HepG2 (cell line): ENCODE measurements around the gene PPP2R5C. TPM values are rescaled to one million over a fixed set of nuclear protein-coding genes. Genes with fewer than 3 reads are reported as not detected.

ENCODE experiments used
- BHLHE40 ChIP-seq: IDR thresholded peaks from 2 replicates; pipeline ENCODE4 v1.6.1; 2011; ENCODE audit warnings: low read length, improper control_type of control experiment
- EP300 ChIP-seq, 3 experiments: sonication (generic) in 1 of 3; formaldehyde crosslinking in 1 of 3; IDR thresholded peaks; 2 replicates each; pipeline versions ENCODE4 v1.5.1 to v1.6.1; 2011 to 2020; ENCODE audit warnings: low read depth in 2 of 3, low read length in 2 of 3, borderline replicate concordance in 1 of 3, improper control_type of control experiment in 1 of 3, mild to moderate bottlenecking in 1 of 3, missing genetic modification reagents in 1 of 3, moderate library complexity in 1 of 3
- EZH2 ChIP-seq: conservative IDR thresholded peaks from 2 replicates; pipeline ENCODE4 v1.6.1; 2012; ENCODE audit warnings: mild to moderate bottlenecking, low read depth, low read length, moderate library complexity
- HDAC1 ChIP-seq: sonication (generic); formaldehyde crosslinking; IDR thresholded peaks from 2 replicates; pipeline ENCODE4 v1.5.1; 2020; ENCODE audit warnings: mild to moderate bottlenecking, missing genetic modification reagents
- HDAC6 ChIP-seq: fragments of 200-600 bp; sonication (generic); IDR thresholded peaks from 2 replicates; pipeline ENCODE4 v1.7.0; 2017; ENCODE audit warnings: mild to moderate bottlenecking, antibody characterized with exemption, low read length, low read depth
- NCOA1 ChIP-seq: sonication (generic); formaldehyde crosslinking; IDR thresholded peaks from 2 replicates; pipeline ENCODE4 v1.9.0; 2021; ENCODE audit warnings: missing genetic modification reagents
- NFAT5 ChIP-seq: sonication (generic); formaldehyde crosslinking; IDR thresholded peaks from 2 replicates; pipeline ENCODE4 v1.4.0; 2020; ENCODE audit warnings: missing genetic modification reagents
- NFATC3 ChIP-seq: sonication (generic); formaldehyde crosslinking; IDR thresholded peaks from 2 replicates; pipeline ENCODE4 v1.5.1; 2020; ENCODE audit warnings: mild to moderate bottlenecking, missing genetic modification reagents
- REST ChIP-seq, 2 experiments: IDR thresholded peaks; 2 replicates each; pipeline ENCODE4 v1.6.1; 2011 to 2012; ENCODE audit warnings: low read length in 2 of 2, borderline replicate concordance in 1 of 2, low read depth in 1 of 2, mild to moderate bottlenecking in 1 of 2, moderate library complexity in 1 of 2
- SP140L ChIP-seq: sonication (generic); formaldehyde crosslinking; IDR thresholded peaks from 2 replicates; pipeline ENCODE4 v1.4.0; 2020; ENCODE audit warnings: missing genetic modification reagents, borderline replicate concordance
- SUZ12 ChIP-seq: fragments of 150-350 bp; IDR thresholded peaks from 2 replicates; pipeline ENCODE4 v1.6.1; 2014; ENCODE audit warnings: low read depth, low read length
- ZNF234 ChIP-seq: sonication (generic); formaldehyde crosslinking; conservative IDR thresholded peaks from 2 replicates; pipeline ENCODE4 v1.5.1; 2020; ENCODE audit warnings: mild to moderate bottlenecking, missing genetic modification reagents
- ZNF24 ChIP-seq: fragments of 450-650 bp; IDR thresholded peaks from 2 replicates; pipeline ENCODE4 v1.6.1; 2017; ENCODE audit warnings: antibody characterized with exemption, mild to moderate bottlenecking
- ZNF382 ChIP-seq: sonication (generic); formaldehyde crosslinking; IDR thresholded peaks from 2 replicates; pipeline ENCODE4 v1.5.0; 2020; ENCODE audit warnings: missing genetic modification reagents, mild to moderate bottlenecking, borderline replicate concordance
- ZNF430 ChIP-seq: sonication (generic); formaldehyde crosslinking; IDR thresholded peaks from 2 replicates; pipeline ENCODE4 v1.9.0; 2021; ENCODE audit warnings: mild to moderate bottlenecking, missing genetic modification reagents
- ZNF737 ChIP-seq: sonication (generic); formaldehyde crosslinking; IDR thresholded peaks from 2 replicates; pipeline ENCODE4 v1.5.0; 2020; ENCODE audit warnings: missing genetic modification reagents, mild to moderate bottlenecking, borderline replicate concordance
- polyA plus RNA-seq, 8 experiments: library from polyadenylated mRNA; depleted of rRNA in 3 of 8; stranded (reverse) in 7 of 8; unstranded in 1 of 8; fragments of >200 nt; fragmentation: Illumina TruSeq in 4 of 8; extraction: Trizol in 4 of 8; gene quantifications; 2 replicates each; pipeline versions ENCODE4 v1.2.1 to v1.2.3, GENCODE V29; 2011 to 2016; ENCODE audit warnings: low read depth in 4 of 8, missing spikeins in 1 of 8, mixed read lengths in 1 of 8; ENCODE audit not compliant: insufficient read depth in 1 of 8
- total RNA-seq, 5 experiments: library from RNA; depleted of rRNA; stranded (reverse); fragments of >200 nt; fragmentation: Illumina TruSeq; extraction: Trizol; gene quantifications; 2 replicates each; pipeline ENCODE4 v1.2.3, GENCODE V29; 2016; ENCODE audit warnings: low read depth in 1 of 5
- TF ChIP-seq, protein P1 (sequence below): sonication (generic); formaldehyde crosslinking; IDR thresholded peaks from 2 replicates; pipeline ENCODE4 v1.5.1; 2020; ENCODE audit warnings: missing genetic modification reagents, mild to moderate bottlenecking, borderline replicate concordance

Gene PPP2R5C
- total and polyA plus RNA-seq, 2 of the 13 experiments (the other 11 are each of a cell fraction or from before 2014, with no cell fraction given) = 74.3 to 78.5 TPM

- peak in 1 of 2 experiments; percentile 19; a peak in 1 of 4 replicates for TF ChIP-seq REST (IDR thresholded peaks at IDR 0.05; ENCODE audit: borderline replicate concordance in 1 of 2, low read depth in 1 of 2, low read length in 2 of 2)
- peak; percentile 84 for TF ChIP-seq HDAC1 (CRISPR knock-in tag)
- no peak for TF ChIP-seq NCOA1 (CRISPR knock-in tag)
- no peak for TF ChIP-seq EZH2
- TF ChIP-seq HDAC6 = no peak
- no peak for TF ChIP-seq ZNF24
- no peak for TF ChIP-seq ZNF737 (CRISPR knock-in tag)
- no peak for TF ChIP-seq ZNF382
- peak; percentile 23; the same call in 1 of the 2 replicates for TF ChIP-seq BHLHE40
- no peak for TF ChIP-seq NFAT5 (CRISPR knock-in tag)
- TF ChIP-seq NFATC3 = 0 out of 2 replicates have a peak, but pooled peaks have one; percentile 58
- TF ChIP-seq SP140L = no peak
- no peak for TF ChIP-seq EP300 (IDR thresholded peaks at IDR 0.05; ENCODE audit: low read depth in 2 of 2, low read length in 2 of 2)
- no peak for TF ChIP-seq EP300 (CRISPR knock-in tag; IDR thresholded peaks at IDR 0.05; ENCODE audit: borderline replicate concordance)
- no peak for TF ChIP-seq ZNF430 (CRISPR knock-in tag)
- TF ChIP-seq SUZ12 = peak; percentile 48; the same call in 1 of the 2 replicates
- TF ChIP-seq, protein P1, sequence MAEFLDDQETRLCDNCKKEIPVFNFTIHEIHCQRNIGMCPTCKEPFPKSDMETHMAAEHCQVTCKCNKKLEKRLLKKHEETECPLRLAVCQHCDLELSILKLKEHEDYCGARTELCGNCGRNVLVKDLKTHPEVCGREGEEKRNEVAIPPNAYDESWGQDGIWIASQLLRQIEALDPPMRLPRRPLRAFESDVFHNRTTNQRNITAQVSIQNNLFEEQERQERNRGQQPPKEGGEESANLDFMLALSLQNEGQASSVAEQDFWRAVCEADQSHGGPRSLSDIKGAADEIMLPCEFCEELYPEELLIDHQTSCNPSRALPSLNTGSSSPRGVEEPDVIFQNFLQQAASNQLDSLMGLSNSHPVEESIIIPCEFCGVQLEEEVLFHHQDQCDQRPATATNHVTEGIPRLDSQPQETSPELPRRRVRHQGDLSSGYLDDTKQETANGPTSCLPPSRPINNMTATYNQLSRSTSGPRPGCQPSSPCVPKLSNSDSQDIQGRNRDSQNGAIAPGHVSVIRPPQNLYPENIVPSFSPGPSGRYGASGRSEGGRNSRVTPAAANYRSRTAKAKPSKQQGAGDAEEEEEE (CRISPR knock-in tag) = no peak
- no peak for TF ChIP-seq ZNF234 (CRISPR knock-in tag)
Measured at GRCh38 chr14:101964297-101965180, 203.0 kb downstream of the PPP2R5C start, which contains the start of gene DYNC1H1 (continued).
